NCI-H526 (cell line): ENCODE data around the gene GRHL3.
A peak's percentile ranks its signal among the peaks of the same experiment; 100 is the strongest.
"Not testable (repeated sequence)": the region's sequence is repeated elsewhere in the genome, so short reads cannot be mapped to it uniquely, and the experiment has no call there.

ENCODE experiments used
- DNase-seq, 2 experiments: peaks; one replicate each; lab custom pipeline; 2025; lab: John Stamatoyannopoulos, UW

The GRHL3 gene

GRCh38 chr1:24319312-24319863, at the start of gene GRHL3:
Gene GRHL3 (plus strand): TSS chr1:24319357. CDS start chr1:24319552, 195 bp downstream.
- DNase-seq: peak; percentile 58 to 75

GRCh38 chr1:24274203-24275103, 44.7 kb upstream of the GRHL3 start:
- not testable (repeated sequence) for DNase-seq

GRCh38 chr1:24275104-24275410, 44.1 kb upstream of the GRHL3 start:
- no peak for DNase-seq

DNA sequence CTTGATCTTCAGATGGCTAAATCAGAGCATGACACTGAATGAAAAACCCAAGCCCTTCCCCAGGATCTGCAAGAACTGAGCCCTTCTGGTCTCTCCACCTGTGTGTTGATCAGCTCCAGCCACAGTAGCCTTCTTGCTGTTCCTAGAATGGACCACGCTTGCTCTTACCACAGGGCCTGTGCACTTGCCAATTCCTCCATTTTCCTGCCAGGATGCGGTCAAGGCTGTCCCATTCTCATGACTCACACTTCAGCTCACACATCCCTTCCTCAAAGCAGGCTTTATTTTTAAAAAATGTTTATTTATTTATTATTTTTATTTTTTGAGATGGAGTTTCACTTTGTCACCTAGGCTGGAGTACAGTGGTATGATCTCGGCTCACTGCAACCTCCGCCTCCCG, 43.6 kb upstream of the GRHL3 start:
- no peak for DNase-seq

DNA sequence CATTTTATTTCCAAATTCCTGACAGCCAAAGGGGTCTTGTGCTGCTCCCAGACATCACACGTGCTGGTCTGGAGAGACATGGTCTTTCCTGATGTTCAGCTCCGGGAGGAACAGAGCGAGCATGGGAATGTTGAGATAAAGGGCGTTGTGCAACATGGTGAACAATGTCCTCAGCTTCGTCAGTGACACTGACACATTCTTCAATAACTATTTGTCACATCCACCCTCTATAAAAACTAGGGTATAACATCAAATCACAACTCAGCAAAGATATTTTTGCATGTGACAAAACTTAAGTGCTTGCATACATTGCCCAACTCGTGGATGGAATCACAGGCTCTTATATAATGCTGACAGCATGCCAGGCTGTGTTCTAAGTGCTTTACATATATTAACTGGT, 42.4 kb upstream of the GRHL3 start:
- DNase-seq: no peak

DNA sequence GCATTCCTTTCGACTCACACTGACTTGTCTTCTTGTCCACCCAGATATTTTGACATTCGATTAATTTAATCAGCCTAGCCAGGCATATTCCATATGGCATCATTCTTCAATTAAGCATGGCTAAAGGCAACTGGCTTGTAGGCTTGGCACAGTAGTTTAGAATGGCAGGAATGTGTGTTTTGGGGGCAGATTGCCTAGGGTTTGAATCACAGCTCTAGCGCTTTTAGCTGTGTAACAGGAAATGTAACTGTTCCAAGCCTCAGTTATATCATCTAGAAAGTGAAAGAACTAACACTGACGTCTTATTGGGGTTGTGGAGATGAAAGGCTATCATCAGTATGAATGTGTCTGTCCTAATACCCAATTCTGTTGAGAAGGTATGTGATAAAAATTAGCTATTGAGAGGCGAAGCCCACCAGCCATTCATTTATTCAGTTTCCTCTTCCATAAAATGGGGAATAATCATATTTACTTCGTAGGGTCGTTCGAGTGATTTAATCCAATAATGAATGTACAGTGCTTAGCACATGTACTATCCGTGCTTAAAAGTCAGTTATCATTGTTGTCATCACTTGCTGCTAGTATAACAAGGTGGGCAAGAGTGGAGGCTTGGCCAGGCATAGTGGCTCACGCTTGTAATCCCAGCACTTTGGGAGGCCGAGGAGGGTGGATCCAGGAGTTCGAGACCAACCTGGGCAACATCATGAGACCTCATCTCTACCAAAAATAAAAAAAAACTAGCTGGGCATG, 41.6 kb upstream of the GRHL3 start:
- DNase-seq: no peak

- DNase-seq: no peak
Observed at GRCh38 chr1:24278726-24279125, 40.4 kb upstream of the GRHL3 start.

DNA sequence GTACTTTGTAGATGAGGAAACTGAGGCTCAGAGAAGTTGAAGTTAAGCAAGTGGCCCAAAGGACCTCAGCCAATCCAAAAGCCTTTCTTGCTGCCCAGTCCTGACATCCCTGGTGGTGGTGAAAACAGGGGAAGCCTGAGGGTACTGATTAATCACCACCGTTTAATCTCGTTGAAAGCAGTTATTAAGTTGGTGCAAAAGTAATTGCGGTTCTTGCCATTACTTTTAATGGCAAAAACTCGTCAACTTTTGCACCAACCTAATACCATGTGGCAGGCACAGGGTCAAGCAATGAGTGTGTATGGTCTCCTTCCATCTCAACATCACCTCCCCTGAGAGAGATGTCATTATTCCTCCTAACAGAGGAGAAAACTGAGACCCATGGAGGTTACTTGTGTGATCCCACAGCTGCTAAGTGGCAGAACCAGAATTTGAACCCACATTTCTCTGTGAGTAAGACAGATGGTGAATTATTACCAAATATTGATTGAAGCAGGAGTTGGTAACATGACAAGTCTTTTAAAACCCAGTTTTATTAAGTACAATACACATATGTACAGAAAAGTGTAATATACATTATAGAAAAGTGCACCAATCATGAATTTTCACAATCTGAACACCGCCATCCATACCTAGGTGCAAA, 39.4 kb upstream of the GRHL3 start:
- DNase-seq: no peak

GRCh38 chr1:24281591-24281990, 37.6 kb upstream of the GRHL3 start:
- DNase-seq: no peak

DNA sequence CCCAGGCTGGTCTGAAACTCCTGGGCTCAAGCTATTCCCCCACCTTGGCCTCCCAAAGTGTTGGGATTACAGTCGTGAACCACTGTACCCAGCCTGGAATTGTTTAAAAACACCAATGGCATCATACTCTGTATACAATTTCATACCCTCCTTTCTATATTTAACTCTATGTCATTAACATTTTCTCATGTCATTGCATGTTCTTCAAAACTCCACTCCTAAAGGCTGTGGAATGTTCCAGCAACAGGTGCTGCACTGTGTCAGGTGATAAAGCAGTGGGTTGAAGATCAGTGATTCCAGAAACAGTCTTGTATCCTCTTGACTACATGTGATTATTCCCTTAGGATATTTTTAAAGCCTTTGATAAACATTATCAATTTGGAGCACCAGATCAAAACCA, 36.7 kb upstream of the GRHL3 start:
- DNase-seq: no peak

- no peak for DNase-seq
Observed at GRCh38 chr1:24283326-24284155, 35.6 kb upstream of the GRHL3 start.

- no peak for DNase-seq
Observed at GRCh38 chr1:24284156-24284471, 35.0 kb upstream of the GRHL3 start.

DNA sequence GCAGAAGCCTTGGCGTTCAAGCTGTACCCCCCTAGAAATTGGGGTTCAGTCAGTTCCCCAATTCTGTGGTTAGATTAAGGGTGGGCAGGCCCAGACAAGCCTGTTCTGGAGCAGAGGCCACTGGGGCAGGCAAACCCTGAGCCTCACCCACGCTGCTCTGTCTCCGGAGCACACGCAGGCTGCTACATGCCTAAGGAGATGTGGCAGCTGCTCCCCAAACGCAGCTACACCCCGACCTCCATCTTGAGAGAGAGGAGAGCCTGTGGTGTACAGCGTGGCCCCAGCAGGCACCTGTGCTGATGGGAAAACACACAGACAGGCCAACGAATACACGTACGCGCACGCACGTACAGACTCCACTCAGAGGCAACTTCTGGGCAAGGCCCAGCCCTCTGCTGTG, 33.9 kb upstream of the GRHL3 start:
- no peak for DNase-seq

- DNase-seq: no peak
Observed at GRCh38 chr1:24286246-24287010, 32.7 kb upstream of the GRHL3 start.

DNA sequence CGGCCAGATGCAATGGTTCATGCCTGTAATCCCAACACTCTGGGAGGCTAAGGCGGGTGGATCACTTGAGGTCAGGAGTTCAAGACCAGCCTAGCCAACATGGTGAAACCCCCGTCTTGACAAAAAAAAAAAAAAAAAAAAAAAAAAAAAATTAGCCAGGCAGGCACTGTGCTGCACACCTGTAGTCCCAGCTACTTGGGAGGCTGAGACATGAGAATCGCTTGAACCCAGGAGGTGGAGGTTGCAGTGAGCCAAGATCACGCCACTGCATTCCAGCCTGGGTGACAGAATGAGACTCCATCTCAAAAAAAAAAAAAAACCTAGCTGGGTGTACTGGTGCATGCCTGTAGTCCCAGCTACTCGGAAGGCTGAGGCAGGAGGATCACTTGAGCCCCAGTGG, 31.4 kb upstream of the GRHL3 start:
- not testable (repeated sequence) for DNase-seq

DNA sequence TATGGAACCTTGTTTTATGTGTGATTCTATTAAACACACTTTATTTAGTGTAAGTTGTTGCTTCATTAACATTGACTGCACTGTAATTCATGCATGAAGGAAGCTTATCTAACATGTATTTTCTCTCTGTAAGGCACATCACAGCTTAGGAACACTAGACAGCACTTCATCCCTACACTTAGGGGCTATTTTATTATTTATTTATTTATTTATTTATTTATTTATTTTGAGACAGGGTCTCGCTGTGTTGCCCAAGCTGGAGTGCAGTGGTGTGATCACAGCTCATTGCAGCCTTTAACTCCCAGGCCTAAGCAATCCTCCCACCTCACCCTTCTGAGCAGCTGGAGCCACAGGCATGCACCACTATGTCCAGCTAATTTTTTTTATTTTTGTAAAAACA, 30.7 kb upstream of the GRHL3 start:
- no peak for DNase-seq

GRCh38 chr1:24289937-24290595, 29.1 kb upstream of the GRHL3 start:
- peak in 1 of 2 experiments; percentile 52 for DNase-seq

DNA sequence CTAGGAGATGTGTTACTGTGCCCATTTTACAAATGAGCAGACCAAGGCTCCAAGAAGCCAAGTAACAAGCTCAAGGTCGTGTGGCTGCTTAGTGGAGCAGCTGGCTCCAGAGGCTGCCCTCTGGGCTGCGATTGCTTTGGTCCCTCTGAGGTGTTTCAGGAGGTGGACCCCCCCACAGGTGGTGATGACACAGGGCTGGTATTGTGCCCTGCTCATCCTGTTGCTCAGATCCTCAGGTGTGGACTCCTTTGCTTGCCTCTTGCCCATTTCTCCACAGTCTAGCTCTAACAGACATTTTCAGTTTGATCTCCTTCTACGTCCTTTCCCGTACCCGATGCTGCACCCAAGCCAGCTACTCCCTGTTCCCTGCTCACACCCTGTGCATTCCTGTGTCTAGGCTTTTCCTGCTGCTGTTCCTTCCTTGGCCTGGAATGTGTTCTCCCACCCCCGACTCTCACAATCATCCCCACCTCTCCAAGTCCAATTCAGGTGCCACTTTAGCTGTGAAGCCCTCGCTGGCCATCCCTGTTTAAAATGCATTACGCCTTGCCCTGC, 28.1 kb upstream of the GRHL3 start:
- no peak for DNase-seq

DNA sequence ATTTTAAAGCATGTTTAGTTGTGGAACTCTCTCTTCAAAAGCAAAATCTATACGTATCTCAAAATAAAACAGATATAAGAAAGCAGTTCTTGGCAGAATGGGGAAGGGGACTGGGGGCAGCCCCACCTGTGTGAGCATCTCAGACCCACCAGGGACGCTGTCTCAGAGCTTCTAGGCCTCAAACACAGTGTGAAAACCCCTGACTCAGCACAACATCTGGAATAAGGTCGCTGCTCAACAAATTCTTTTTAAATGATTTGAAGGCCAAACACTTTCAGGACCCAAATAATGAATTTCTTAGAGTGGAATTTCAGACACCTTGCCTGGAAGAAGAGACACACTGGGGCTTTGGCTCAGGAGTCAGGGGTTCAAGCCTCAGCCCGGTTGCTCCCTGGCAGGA, 27.1 kb upstream of the GRHL3 start:
- no peak for DNase-seq

GRCh38 chr1:24292887-24293286, 26.3 kb upstream of the GRHL3 start:
- no peak for DNase-seq
